DMS 273 (cell line): ENCODE measurements around the gene STK39.

Experiments
- DNase-seq: peaks from one replicate; lab custom pipeline; 2025; ENCODE audit not compliant: unreplicated experiment; lab: John Stamatoyannopoulos, UW

STK39 gene

DNA sequence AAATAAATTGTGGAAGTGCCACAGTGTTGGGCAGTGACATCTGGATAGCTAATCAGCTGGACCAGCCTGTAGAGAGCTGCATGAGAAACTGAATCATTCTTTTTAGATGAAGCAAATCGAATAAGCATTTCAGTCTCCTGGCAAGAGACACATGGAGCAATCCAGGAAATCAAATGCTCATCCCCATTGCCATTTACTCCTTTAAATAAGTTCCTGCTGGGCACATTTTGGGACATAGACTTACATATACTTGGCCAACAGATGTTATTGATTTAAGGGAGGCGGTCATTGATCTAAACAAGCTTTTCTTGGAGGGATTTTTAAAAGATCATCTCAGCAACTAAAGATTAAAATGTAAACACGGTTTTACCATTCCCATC, 307.1 kb downstream of the STK39 start:
- no peak for DNase-seq

DNA sequence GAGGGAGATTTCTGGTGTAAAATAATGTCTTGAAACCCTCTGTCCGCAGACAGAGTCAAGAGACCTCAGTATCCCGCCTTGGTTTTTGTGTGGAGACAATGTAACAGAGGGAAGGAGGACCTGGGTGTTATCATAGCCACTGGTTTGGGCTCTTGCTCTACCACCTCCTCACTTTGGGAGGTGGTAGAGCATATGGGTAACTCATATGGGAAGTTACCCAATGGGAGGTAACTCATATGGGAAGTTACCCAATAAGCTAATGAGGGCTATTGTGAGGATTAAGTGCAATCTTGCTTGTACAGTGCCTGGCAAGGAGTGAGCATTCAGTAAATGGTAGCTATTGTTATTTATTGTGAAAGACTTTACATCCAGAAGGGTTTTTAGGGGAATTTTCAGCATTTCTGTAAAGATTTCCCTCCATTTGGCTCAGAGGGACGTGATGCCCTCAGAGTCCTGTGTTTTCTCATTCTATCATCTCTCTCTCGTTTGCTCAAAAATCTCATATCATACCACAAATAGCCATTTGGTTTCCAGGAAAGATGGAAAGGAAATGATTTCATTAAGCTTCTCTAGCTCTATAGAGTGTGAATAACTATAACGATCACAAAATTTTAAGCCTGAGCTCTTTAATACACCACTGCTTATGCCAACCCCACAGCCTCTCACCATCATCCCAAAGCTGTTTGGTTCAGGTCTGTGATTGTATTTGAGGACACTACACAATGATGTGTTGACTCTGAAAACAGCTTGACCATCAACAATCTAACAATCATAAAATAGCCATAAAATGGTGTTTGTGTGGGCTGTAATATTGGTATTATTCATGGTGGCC, 307.7 kb downstream of the STK39 start:
- no peak for DNase-seq

DNA sequence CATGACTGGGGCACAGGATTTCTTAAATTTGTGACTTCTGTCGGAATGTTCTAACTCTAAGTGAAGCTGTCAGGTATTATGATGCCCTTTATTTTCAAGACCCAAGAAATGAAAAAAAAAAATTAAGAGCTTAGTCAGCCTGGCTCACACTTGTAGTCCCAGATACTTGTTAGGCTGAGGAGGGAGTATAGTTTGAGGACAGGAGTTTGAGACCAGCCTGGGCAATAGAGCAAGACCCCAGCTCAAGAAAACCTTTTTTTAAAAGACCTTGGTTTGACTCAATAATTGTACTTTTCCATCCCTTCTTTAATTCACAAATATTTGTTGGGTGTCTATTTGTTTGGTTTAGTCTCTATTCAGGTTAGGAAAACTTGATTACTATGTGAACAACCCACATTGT, 310.0 kb downstream of the STK39 start:
- no peak for DNase-seq

DNA sequence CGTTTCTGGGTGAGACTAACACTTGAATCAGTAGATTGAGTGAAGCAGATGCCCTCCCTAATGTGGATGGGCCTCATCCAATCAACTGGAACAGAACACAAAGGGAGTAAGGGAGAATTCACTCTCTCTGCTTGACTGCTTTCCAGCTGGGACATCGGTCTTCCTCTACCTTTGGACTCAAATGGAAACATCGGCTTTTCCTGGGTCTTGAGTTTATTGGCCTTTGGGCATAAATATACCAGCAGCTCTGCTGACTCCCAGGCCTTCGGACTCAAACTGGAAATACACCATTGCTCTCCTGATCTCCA, 311.6 kb downstream of the STK39 start:
- DNase-seq, result no peak

DNA sequence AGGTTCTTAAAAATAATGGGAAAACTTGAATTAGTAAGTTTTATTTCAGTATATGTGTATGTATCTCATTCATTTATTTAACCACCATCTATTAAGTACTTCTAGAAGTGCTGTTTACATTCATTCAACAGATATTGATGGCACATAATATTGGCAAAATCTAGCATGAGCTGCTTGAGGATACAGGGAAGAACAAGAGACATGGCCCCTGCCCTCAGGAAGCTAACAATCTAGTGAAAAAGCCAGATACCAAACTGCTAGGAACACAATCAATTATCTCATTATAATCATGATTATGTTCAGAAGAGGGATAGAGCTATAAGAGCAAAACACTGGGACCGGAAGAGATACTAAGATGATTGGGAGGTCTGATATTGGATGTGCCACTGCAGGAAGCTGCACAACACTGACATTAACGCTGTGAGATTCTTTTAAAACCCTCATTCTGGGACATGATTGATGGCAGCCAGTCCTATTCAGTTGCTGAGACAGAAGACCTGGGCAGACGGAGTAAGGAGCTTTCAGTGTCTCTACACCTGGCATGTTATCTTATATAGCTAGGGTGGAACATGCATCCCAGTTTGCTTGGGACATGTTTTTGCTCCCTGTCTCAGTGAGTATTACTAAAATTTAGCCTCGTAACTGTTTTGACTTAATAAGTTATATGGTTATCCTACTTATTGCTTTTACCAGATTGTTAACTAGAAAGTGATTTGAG, 314.1 kb downstream of the STK39 start:
- DNase-seq, result no peak

DNA sequence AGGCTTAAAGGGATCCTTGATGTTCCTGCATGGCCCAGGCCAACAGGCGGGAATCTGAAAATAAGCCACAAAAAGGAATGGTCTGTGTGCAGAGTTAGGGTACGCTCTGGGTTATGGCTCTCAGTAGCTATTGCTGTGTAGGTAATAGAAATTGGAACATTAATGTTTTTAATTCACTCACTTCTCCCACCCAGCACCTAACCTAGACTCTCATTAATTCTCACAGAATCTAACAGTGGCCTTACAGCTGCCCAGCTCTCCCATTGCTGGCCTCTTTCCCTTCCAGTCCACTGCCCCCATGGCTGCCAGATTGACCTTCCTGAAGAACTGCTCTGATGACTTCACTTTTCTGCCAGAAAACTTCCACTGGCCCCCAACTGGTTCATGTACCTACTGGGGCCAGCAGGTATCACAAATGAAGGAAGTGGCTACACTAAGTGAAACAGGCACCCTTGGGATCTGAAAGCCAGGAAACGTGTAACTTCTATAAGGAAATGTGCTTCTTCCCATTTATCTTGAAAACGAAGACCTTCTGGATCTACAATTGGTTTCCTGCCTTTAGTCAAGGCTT, 315.2 kb downstream of the STK39 start:
- DNase-seq, result no peak

DNA sequence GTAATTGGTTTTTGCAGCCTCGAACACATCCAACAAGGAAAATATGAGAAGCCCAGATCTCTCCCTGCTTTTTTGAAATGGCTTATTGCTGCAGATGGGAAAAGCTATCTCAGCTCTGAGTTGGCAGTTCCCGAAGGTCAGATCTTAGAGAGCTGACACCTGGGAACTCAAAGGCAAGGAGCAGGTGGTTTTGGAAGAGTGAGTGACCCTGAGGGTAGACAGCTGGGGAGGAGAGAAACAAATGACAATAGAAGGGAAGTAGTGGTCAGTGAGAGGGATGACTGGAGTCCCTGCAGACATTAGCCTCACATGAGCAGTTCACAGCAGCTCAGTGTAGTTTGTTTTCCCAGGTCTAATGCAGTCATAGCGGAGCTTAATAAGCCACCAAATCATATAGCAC, 317.9 kb downstream of the STK39 start:
- DNase-seq, result no peak

DNA sequence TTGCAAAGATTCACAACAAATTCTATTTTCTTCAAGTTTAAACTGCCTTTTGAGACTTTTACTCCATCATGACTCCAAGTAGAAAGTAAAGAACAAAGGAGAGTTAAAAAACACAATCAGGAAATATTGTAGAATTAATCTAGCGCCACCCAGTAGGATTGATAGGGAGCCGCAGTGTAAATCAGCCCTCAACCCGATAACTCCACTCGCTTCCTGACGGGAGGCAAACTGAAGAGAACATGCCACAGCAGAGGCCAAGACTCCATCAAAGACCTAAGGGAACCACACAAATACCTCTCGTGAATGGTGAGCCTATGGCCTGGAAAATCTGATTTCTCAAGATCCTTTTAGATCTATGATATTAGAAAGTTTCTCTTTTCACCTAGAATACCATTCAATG, 319.0 kb downstream of the STK39 start:
- no peak for DNase-seq

DNA sequence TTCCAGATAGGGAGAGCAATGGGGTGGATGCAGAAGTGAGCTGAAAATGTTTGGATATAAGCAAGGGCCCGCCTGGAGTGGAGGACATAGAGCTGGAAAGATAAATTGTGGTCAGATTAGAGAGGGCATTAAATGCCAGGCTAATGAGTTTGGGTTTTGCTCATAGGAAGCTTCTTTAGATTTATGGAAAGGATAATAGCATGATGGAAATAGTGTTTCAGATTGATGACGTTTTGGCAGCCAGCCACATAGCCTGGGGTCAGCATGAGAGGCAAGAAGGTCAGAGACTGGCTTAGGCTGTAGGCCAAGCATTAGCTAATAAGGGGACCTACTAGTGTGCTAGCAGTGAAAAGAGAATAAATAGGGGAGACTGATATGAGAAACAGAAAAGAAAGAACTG, 321.6 kb downstream of the STK39 start:
- no peak for DNase-seq

DNA sequence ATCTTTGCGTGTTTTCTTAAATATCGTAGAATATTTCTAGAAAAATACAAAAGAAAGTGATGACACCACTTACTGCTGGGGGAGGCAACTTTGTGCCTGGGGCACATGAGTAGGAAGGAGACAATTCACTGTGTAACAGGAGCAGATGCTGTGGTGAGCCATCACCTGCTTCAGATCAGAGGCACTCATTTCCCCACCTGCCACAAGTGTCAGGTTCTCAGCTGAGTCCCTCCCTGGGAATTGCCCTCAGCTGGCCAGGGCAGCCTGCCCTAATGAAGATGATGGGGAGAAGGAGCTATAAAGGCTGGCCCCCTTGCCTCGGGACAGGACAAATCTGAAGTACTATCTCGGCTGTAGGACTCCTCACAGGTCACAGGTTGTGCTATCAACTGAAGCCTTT, 322.8 kb downstream of the STK39 start:
- DNase-seq, result peak; percentile 7

DNA sequence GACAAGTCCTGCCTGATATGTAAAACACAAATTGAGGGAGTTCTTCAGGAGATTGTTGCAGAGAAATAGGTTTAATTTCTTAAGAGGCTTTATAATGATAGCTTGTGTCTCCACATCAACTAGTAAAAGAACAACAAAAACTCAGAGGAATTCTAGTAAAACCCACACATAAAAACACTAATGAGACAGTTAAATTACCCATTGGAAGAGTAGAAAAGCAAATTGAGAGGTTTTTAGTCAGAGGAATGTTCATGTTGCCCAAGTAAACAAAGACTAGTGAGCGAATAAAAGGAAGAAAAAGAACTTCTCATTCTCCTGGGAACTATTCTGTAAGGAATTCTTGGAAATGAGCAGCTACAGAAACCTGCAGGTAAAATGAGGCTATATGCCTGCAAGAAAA, 330.6 kb downstream of the STK39 start:
- no peak for DNase-seq

DNA sequence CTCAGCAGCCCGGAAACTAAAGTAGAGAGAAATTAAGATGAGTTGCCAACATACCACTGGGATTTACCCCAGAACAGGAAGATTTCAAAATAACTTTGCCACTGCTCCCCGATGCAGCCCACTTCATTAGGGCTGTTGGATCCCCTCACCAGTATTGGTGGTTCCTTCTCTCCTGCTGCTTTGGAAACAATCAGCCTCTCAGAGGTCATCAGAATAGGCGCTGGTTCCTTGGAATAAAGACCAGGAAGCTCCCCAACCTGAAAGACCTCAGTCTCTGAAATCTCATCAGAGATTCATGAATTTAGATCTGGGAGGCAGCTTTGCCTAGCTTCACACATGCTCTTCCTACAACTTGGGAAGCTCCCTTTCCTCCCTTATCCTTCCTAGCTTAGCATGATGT, 332.4 kb downstream of the STK39 start:
- no peak for DNase-seq

DNA sequence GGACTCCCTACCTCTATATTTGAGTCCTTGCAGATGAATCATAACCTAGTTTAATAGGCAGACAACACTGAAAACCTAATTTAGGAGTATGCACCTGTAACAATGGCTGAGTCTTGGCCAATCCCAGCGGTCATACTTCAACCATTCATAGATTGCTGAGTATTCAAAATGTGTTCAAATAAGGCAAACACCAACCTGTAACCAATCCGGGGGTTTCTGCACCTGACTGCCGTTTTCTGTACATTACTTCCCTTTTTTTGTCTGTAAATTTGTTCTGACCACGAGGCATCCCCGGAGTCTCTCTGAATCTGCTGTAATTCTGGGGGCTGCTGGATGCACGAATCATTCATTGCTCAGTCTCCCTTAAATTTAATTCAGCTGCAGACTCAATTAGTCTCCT, 338.6 kb downstream of the STK39 start:
- DNase-seq, result no peak

DNA sequence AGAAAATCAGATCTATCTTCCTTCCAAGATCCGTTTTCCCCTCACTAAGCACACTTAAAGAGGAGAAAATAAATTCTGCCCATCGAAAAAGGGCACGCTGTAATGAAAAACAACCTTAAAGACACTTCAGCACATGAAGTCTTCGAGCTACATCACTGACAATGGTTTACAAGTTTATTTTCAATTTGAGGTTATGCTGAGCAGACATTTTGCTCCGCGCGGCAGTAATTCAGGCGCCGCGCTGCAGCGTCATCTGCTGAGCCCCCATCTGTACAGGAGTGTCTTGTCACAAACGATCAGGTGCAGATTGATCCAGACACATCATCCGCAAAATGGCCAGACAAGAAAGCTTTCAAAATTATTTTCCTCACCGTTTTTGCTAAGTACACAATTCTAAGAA, 341.7 kb downstream of the STK39 start:
- no peak for DNase-seq
